ENCODE measurements around the gene CRACR2A. TPM values are rescaled to one million over a fixed set of nuclear protein-coding genes. Genes with fewer than 3 reads are reported as not detected.

CRACR2A gene
- total and polyA plus RNA-seq, 10 of the 15 experiments (the other 5 are each of a cell fraction or from before 2014, with no cell fraction given), result 2.1 to 18.0 (median 13.2) TPM

DNA sequence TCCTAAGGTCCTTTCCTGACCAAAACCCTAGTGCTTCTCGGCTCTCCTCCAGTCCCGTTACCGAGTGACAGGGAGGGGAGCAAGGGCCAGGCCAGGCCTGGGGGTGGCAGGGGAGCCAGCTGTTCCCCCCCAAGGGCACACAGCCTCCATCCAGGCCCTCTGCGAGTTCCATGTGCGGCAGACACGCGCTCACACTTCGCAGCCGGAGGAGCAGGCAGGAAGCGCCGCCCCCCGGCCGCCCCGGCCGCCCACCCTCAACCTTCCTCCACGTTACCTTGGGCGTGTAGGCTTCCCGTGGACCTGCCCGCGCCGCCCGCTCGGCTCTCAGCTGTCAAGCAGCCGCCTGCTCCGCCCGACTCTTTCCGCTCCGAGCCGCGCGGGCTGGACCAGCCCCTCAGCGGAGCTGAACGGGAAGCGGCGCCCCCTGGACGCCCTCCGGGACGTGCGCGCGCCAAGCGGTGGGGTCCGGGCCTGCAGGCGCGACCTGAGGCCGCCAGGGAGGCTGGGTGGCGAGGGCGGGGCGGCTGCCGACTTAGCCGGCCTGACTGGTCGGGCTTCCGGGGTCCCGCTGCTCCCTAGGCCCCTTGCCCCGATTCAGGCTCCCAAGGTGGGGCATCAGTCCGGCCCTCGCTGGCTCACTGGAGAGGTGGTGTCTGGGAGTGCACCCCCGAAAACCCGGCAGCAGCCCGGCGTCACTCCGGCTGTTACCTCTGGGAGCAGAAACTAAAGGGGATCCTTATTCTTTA is at the start of gene CRACR2A (continued):
- TF ChIP-seq, protein P1, sequence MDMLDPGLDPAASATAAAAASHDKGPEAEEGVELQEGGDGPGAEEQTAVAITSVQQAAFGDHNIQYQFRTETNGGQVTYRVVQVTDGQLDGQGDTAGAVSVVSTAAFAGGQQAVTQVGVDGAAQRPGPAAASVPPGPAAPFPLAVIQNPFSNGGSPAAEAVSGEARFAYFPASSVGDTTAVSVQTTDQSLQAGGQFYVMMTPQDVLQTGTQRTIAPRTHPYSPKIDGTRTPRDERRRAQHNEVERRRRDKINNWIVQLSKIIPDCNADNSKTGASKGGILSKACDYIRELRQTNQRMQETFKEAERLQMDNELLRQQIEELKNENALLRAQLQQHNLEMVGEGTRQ (IDR thresholded peaks at IDR 0.05; ENCODE audit: borderline replicate concordance, low read depth, low read length), result no peak
- TF ChIP-seq RCOR1 (conservative IDR thresholded peaks at IDR 0.05; ENCODE audit: low read depth, low read length) (no peak; the same call in 1 of the 2 replicates), NFYB (IDR thresholded peaks at IDR 0.05; ENCODE audit: insufficient read depth, low read depth, low read length) (no peak), TCF12 (IDR thresholded peaks at IDR 0.05; ENCODE audit: low read depth, low read length) (0 out of 2 replicates have a peak, but pooled peaks have one; percentile 33), MXI1 (IDR thresholded peaks at IDR 0.05; ENCODE audit: low read depth, low read length) (no peak), POLR2AphosphoS5 (IDR thresholded peaks at IDR 0.05; ENCODE audit: low read length) (peak; percentile 13), POU2F2 (IDR thresholded peaks at IDR 0.05; ENCODE audit: borderline replicate concordance, low read depth, low read length) (peak; percentile 57; the same call in 2 of the 3 replicates), ZNF217 (IDR thresholded peaks at IDR 0.05) (0 out of 2 replicates have a peak, but pooled peaks have one; percentile 58), EP300 (IDR thresholded peaks at IDR 0.05; ENCODE audit: borderline replicate concordance in 1 of 2, control insufficient read depth in 1 of 2, low read depth in 2 of 2, low read length in 2 of 2) (no peak), GABPA (IDR thresholded peaks at IDR 0.05; ENCODE audit: low read depth) (no peak), ATF7 (IDR thresholded peaks at IDR 0.05; ENCODE audit: low read depth) (no peak), TAF1 (IDR thresholded peaks at IDR 0.05; ENCODE audit: borderline replicate concordance, low read depth, low read length) (peak; percentile 56; the same call in 1 of the 2 replicates), EGR1 (IDR thresholded peaks at IDR 0.05; ENCODE audit: borderline replicate concordance in 1 of 2, low read depth in 2 of 2, low read length in 2 of 2) (peak in 1 of 2 experiments; percentile 3; a peak in 1 of 3 replicates), HCFC1 (IDR thresholded peaks at IDR 0.05; ENCODE audit: low read length) (no peak), BCL11A (IDR thresholded peaks at IDR 0.05; ENCODE audit: low read depth, low read length) (no peak), MTA2 (IDR thresholded peaks at IDR 0.05; ENCODE audit: low read depth) (no peak), SPI1 (IDR thresholded peaks at IDR 0.05; ENCODE audit: borderline replicate concordance, insufficient read depth, low read depth, low read length) (peak; percentile 25; the same call in 1 of the 2 replicates), SIX5 (IDR thresholded peaks at IDR 0.05; ENCODE audit: low read depth, low read length, severe bottlenecking) (no peak), EZH2 (IDR thresholded peaks at IDR 0.05; ENCODE audit: borderline replicate concordance, control insufficient read depth, low read depth, low read length) (no peak)
- TF ChIP-seq, protein P2, sequence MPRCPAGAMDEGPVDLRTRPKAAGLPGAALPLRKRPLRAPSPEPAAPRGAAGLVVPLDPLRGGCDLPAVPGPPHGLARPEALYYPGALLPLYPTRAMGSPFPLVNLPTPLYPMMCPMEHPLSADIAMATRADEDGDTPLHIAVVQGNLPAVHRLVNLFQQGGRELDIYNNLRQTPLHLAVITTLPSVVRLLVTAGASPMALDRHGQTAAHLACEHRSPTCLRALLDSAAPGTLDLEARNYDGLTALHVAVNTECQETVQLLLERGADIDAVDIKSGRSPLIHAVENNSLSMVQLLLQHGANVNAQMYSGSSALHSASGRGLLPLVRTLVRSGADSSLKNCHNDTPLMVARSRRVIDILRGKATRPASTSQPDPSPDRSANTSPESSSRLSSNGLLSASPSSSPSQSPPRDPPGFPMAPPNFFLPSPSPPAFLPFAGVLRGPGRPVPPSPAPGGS (IDR thresholded peaks at IDR 0.05; ENCODE audit: borderline replicate concordance, insufficient read depth, low read depth, low read length, poor library complexity, severe bottlenecking), result no peak
- TF ChIP-seq, protein P3, sequence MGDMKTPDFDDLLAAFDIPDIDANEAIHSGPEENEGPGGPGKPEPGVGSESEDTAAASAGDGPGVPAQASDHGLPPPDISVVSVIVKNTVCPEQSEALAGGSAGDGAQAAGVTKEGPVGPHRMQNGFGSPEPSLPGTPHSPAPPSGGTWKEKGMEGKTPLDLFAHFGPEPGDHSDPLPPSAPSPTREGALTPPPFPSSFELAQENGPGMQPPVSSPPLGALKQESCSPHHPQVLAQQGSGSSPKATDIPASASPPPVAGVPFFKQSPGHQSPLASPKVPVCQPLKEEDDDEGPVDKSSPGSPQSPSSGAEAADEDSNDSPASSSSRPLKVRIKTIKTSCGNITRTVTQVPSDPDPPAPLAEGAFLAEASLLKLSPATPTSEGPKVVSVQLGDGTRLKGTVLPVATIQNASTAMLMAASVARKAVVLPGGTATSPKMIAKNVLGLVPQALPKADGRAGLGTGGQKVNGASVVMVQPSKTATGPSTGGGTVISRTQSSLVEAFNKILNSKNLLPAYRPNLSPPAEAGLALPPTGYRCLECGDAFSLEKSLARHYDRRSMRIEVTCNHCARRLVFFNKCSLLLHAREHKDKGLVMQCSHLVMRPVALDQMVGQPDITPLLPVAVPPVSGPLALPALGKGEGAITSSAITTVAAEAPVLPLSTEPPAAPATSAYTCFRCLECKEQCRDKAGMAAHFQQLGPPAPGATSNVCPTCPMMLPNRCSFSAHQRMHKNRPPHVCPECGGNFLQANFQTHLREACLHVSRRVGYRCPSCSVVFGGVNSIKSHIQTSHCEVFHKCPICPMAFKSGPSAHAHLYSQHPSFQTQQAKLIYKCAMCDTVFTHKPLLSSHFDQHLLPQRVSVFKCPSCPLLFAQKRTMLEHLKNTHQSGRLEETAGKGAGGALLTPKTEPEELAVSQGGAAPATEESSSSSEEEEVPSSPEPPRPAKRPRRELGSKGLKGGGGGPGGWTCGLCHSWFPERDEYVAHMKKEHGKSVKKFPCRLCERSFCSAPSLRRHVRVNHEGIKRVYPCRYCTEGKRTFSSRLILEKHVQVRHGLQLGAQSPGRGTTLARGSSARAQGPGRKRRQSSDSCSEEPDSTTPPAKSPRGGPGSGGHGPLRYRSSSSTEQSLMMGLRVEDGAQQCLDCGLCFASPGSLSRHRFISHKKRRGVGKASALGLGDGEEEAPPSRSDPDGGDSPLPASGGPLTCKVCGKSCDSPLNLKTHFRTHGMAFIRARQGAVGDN (IDR thresholded peaks at IDR 0.05), result peak; percentile 81
- TF ChIP-seq, protein P4, sequence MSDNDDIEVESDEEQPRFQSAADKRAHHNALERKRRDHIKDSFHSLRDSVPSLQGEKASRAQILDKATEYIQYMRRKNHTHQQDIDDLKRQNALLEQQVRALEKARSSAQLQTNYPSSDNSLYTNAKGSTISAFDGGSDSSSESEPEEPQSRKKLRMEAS (IDR thresholded peaks at IDR 0.05; ENCODE audit: low read depth, low read length), result no peak

All from GM12878 (cell line).